BLaER1 treated with 17β-estradiol and CSF1 and Interleukin-3, amounts not matched to agents 10 nM and 100 nM (cell line): ENCODE results near the gene ZNF446.
"Not testable (repeated sequence)": the region's sequence is repeated elsewhere in the genome, so short reads cannot be mapped to it uniquely, and the experiment has no call there.

Experiments used
- H3K27ac ChIP-seq, 11 experiments: shearing (Covaris generic); formaldehyde crosslinking; 2 replicates each; pipeline ENCODE4 v1.8.1; 2022
- H3K27me3 ChIP-seq, 11 experiments: shearing (Covaris generic); formaldehyde crosslinking; 2 replicates each; pipeline ENCODE4 v1.8.1; 2022
- H3K36me3 ChIP-seq, 11 experiments: shearing (Covaris generic); formaldehyde crosslinking; 2 replicates each; pipeline ENCODE4 v1.8.1; 2022
- H3K4me1 ChIP-seq, 10 experiments: shearing (Covaris generic); formaldehyde crosslinking; 2 replicates each; pipeline ENCODE4 v1.8.1; 2022
- H3K4me2 ChIP-seq, 11 experiments: shearing (Covaris generic); formaldehyde crosslinking; 2 replicates each; pipeline ENCODE4 v1.8.1; 2022
- H3K4me3 ChIP-seq, 10 experiments: shearing (Covaris generic); formaldehyde crosslinking; 2 replicates each; pipeline ENCODE4 v1.8.1; 2022
- H3K9ac ChIP-seq, 11 experiments: shearing (Covaris generic); formaldehyde crosslinking; 2 replicates each; pipeline ENCODE4 v1.8.1; 2022
- H3K9me3 ChIP-seq, 11 experiments: shearing (Covaris generic); formaldehyde crosslinking; replicated peaks in 1 of 11; 2 replicates each; pipeline ENCODE4 v1.8.1; 2022
- H4K20me1 ChIP-seq, 11 experiments: shearing (Covaris generic); formaldehyde crosslinking; 2 replicates each; pipeline ENCODE4 v1.8.1; 2022
- Cebpa-rat ChIP-seq, 11 experiments: shearing (Covaris generic); IDR thresholded peaks; 2 replicates each; pipeline ENCODE4 v1.8.1; 2022

Gene ZNF446

GRCh38 chr19:58500242-58500641 lies 24.1 kb downstream of the ZNF446 start:
- Histone ChIP-seq H3K36me3 (no peaks in the 10 kb centered on the region), H3K4me2 (peak overlapping the region; percentile 77 to 99 (median 95); a peak in 21 of 22 replicates), H4K20me1 (no peaks in the 10 kb centered on the region), H3K9me3 (peaks cover 0 to 9% (median 0%) of the 10 kb centered on the region in 11 experiments; a peak in 3 of 22 replicates), H3K27ac (peak overlapping the region in 4 of 11 experiments; percentile 76 to 81 (median 80); a peak in 5 of 22 replicates), H3K4me3 (peak overlapping the region in 7 of 10 experiments; percentile 56 to 68 (median 62); a peak in 13 of 20 replicates), H3K9ac (peak overlapping the region in 3 of 11 experiments; percentile 75 to 81 (median 79); a peak in 4 of 22 replicates), H3K4me1 (peaks cover 17 to 32% (median 26%) of the 10 kb centered on the region in 10 experiments), H3K27me3 (no peaks in the 10 kb centered on the region)
- no peak for TF ChIP-seq Cebpa-rat (IDR thresholded peaks at IDR 0.05)

GRCh38 chr19:58507602-58508223 lies 31.6 kb downstream of the ZNF446 start:
- peaks cover 0 to 11% (median 0%) of the 10 kb centered on the region in 11 experiments; a peak in 4 of 22 replicates for H3K36me3 ChIP-seq
- not testable (repeated sequence) for H3K4me3 ChIP-seq, H3K4me2 ChIP-seq, H3K27ac ChIP-seq, H3K9ac ChIP-seq, H3K27me3 ChIP-seq
- peaks cover 27 to 43% (median 31%) of the 10 kb centered on the region in 11 experiments for H3K9me3 ChIP-seq
- H4K20me1 ChIP-seq = peaks cover 0 to 11% (median 0%) of the 10 kb centered on the region in 11 experiments; a peak in 3 of 22 replicates
- H3K4me1 ChIP-seq = peaks cover 0 to 22% (median 17%) of the 10 kb centered on the region in 10 experiments; a peak in 16 of 20 replicates

- H3K4me1 ChIP-seq = peaks cover 12 to 35% (median 31%) of the 10 kb centered on the region in 10 experiments
- H3K9ac ChIP-seq = peak overlapping the region in 4 of 11 experiments; percentile 18 to 46 (median 33); a peak in 5 of 22 replicates
- no peaks in the 10 kb centered on the region for H3K27me3 ChIP-seq
- peaks cover 0 to 19% (median 0%) of the 10 kb centered on the region in 11 experiments; a peak in 4 of 22 replicates for H3K36me3 ChIP-seq
- H3K27ac ChIP-seq = peak overlapping the region in 6 of 11 experiments; percentile 10 to 57 (median 37); a peak in 8 of 22 replicates
- peaks cover 27 to 43% (median 31%) of the 10 kb centered on the region in 11 experiments for H3K9me3 ChIP-seq
- H3K4me2 ChIP-seq = peak overlapping the region in 9 of 11 experiments; percentile 8 to 78 (median 57); a peak in 17 of 22 replicates
- no peak overlapping the region for H3K4me3 ChIP-seq
- no peak for TF ChIP-seq Cebpa-rat (IDR thresholded peaks at IDR 0.05)
- peaks cover 0 to 15% (median 0%) of the 10 kb centered on the region in 11 experiments; a peak in 7 of 22 replicates for H4K20me1 ChIP-seq
These were observed 33.6 kb downstream of the ZNF446 start for GRCh38 chr19:58509731-58510083.

- peaks cover 0 to 19% (median 2%) of the 10 kb centered on the region in 11 experiments; a peak in 11 of 22 replicates for H3K36me3 ChIP-seq
- peaks cover 0 to 16% (median under 1%) of the 10 kb centered on the region in 11 experiments; a peak in 12 of 22 replicates for H4K20me1 ChIP-seq
- peak overlapping the region in 3 of 11 experiments; percentile 18 to 46 (median 27); a peak in 3 of 22 replicates for H3K9ac ChIP-seq
- H3K4me3 ChIP-seq = no peak overlapping the region
- H3K27me3 ChIP-seq = no peaks in the 10 kb centered on the region
- peak overlapping the region in 9 of 11 experiments; percentile 8 to 78 (median 57); a peak in 16 of 22 replicates for H3K4me2 ChIP-seq
- H3K9me3 ChIP-seq = peaks cover 27 to 43% (median 31%) of the 10 kb centered on the region in 11 experiments
- peak overlapping the region in 6 of 11 experiments; percentile 10 to 57 (median 37); a peak in 6 of 22 replicates for H3K27ac ChIP-seq
- peak in 2 of 11 experiments; percentile 17 to 48; a peak in 2 of 22 replicates for TF ChIP-seq Cebpa-rat (IDR thresholded peaks at IDR 0.05)
- peaks cover 17 to 40% (median 35%) of the 10 kb centered on the region in 10 experiments for H3K4me1 ChIP-seq
These were observed 34.1 kb downstream of the ZNF446 start for GRCh38 chr19:58510084-58510862.

GRCh38 chr19:58511353-58512208 lies 35.4 kb downstream of the ZNF446 start, which contains the start of gene SLC27A5:
TSS of gene SLC27A5 (minus strand) at chr19:58511992. CDS start at chr19:58511955, 37 bp downstream.
- Histone ChIP-seq H3K27me3 (no peaks in the 10 kb centered on the region), H3K9me3 (peaks cover 22 to 29% (median 23%) of the 10 kb centered on the region in 11 experiments), H3K27ac (peak within 1 kb of the TSS in 3 of 11 experiments; percentile 30 to 75 (median 74); a peak in 2 of 22 replicates), H3K4me3 (no peak within 1 kb of the TSS), H4K20me1 (peaks cover 0 to 27% (median 11%) of the 10 kb centered on the region in 11 experiments; a peak in 13 of 22 replicates), H3K36me3 (peaks cover 9 to 32% (median 15%) of the 10 kb centered on the region in 11 experiments), H3K4me2 (peak within 1 kb of the TSS in 3 of 11 experiments; percentile 4 to 78 (median 7); a peak in 3 of 22 replicates), H3K4me1 (peaks cover 29 to 52% (median 46%) of the 10 kb centered on the region in 10 experiments), H3K9ac (peak within 1 kb of the TSS in 4 of 11 experiments; percentile 10 to 71 (median 38); a peak in 5 of 22 replicates)
- TF ChIP-seq Cebpa-rat (IDR thresholded peaks at IDR 0.05) = no peak

- peaks cover 3 to 43% (median 23%) of the 10 kb centered on the region in 11 experiments; a peak in 15 of 22 replicates for H4K20me1 ChIP-seq
- no peak for TF ChIP-seq Cebpa-rat (IDR thresholded peaks at IDR 0.05)
- H3K4me2 ChIP-seq = peak overlapping the region; percentile 84 to 95 (median 89); a peak in 21 of 22 replicates
- H3K4me1 ChIP-seq = peaks cover 43 to 67% (median 58%) of the 10 kb centered on the region in 10 experiments
- H3K9me3 ChIP-seq = peaks cover 5 to 13% (median 6%) of the 10 kb centered on the region in 11 experiments
- peaks cover 17 to 36% (median 24%) of the 10 kb centered on the region in 11 experiments for H3K36me3 ChIP-seq
- H3K27me3 ChIP-seq = no peaks in the 10 kb centered on the region
- H3K9ac ChIP-seq = peak overlapping the region; percentile 45 to 82 (median 71); a peak in 19 of 22 replicates
- H3K27ac ChIP-seq = peak overlapping the region in 10 of 11 experiments; percentile 23 to 76 (median 68); a peak in 19 of 22 replicates
- H3K4me3 ChIP-seq = 0 out of 20 replicates have a peak overlapping the region, but pooled peaks of 2 of the 10 experiments have one; percentile 50 to 56
These were observed 37.1 kb downstream of the ZNF446 start for GRCh38 chr19:58513213-58513693.
